Kidney (tissue), 14 donors: Measurements from ENCODE around the gene MTMR4. TPM values are rescaled to one million over a fixed set of nuclear protein-coding genes. Genes with fewer than 3 reads are reported as not detected.
A peak's percentile ranks its signal among the peaks of the same experiment; 100 is the strongest.
"Not testable (repeated sequence)": the region's sequence is repeated elsewhere in the genome, so short reads cannot be mapped to it uniquely, and the experiment has no call there.

Source experiments
- DNase-seq, 5 donors: peaks; one replicate each; pipeline ENCODE4 v3.0.0-alpha.2; 2013 to 2020
- FAIRE-seq: peaks from 2 replicates; lab custom pipeline; 2012; peaks lifted over from hg19 to GRCh38; lab: Jason Lieb, UNC
- H3K27ac ChIP-seq, 2 donors: one replicate each; pipeline ENCODE4 v1.7.0; 2013; ENCODE audit warnings: low read depth in 2 of 2, low read length in 2 of 2, inconsistent platforms in 1 of 2
- H3K27me3 ChIP-seq: one replicate; pipeline ENCODE4 v1.7.1; 2013; ENCODE audit warnings: low read length, inconsistent platforms; ENCODE audit not compliant: control insufficient read depth, insufficient read depth
- H3K36me3 ChIP-seq, 3 donors: one replicate each; pipeline versions ENCODE4 v1.7.0 to v1.7.1; 2013; ENCODE audit warnings: low read length in 3 of 3, control low read depth in 1 of 3, inconsistent platforms in 1 of 3; ENCODE audit not compliant: insufficient read depth in 3 of 3, control insufficient read depth in 2 of 3
- H3K4me1 ChIP-seq, 3 donors: one replicate each; pipeline versions ENCODE4 v1.7.0 to v1.7.1; 2013; ENCODE audit warnings: low read length in 3 of 3, inconsistent platforms in 1 of 3, low read depth in 1 of 3; ENCODE audit not compliant: control insufficient read depth in 2 of 3, insufficient read depth in 2 of 3
- H3K4me3 ChIP-seq, 3 donors: one replicate each; pipeline versions ENCODE4 v1.7.0 to v1.8.1; 2013; ENCODE audit warnings: low read length in 3 of 3, control low read depth in 1 of 3, inconsistent platforms in 1 of 3
- H3K9ac ChIP-seq, 3 donors: one replicate each; pipeline versions ENCODE4 v1.7.0 to v1.7.1; 2013; ENCODE audit warnings: low read length in 3 of 3, control low read depth in 1 of 3, inconsistent platforms in 1 of 3
- H3K9me3 ChIP-seq, 3 donors: one replicate each; pipeline versions ENCODE4 v1.7.0 to v1.7.1; 2013; ENCODE audit warnings: low read length in 3 of 3, control low read depth in 1 of 3, inconsistent platforms in 1 of 3; ENCODE audit not compliant: control insufficient read depth in 2 of 3, insufficient read depth in 1 of 3
- CTCF ChIP-seq: IDR thresholded peaks from 3 replicates; pipeline ENCODE4 v1.5.1; 2012; ENCODE audit warnings: mild to moderate bottlenecking, moderate library complexity, borderline replicate concordance; ENCODE audit not compliant: insufficient read depth; ENCODE audit errors: extremely low read depth
- intact Hi-C: fragments of 100-400 bp; cut with DNase I; formaldehyde crosslinking; loops from one replicate; pipeline ENCODE4 v1.11.1; 2022
- polyA plus RNA-seq: library from polyadenylated mRNA; stranded (reverse); fragments of 350-450 nt; fragmentation: Illumina TruSeq; extraction: RNeasy Lipid Tissue Mini Kit (QIAGEN cat#74804); gene quantifications from one replicate; pipeline ENCODE4 v1.2.3, GENCODE V29; 2014; ENCODE audit warnings: low read depth, low replicate concordance; ENCODE audit not compliant: insufficient read depth
- total RNA-seq: library from RNA; stranded (reverse); fragmentation: NEBNext Ultra II Directional; extraction: Animal tissue kit (Norgen Biotek cat#: 25700); gene quantifications from one replicate; pipeline ENCODE4 v1.2.1, GENCODE V29; 2021
- donor health status: control.
- donor health status: control.
- donor health status: control.
- donor health status: control.
- donor health status: control.
- donor health status: DM: yes; HTN: yes; CAD: no.
- donor health status: Normal renal cell carcinoma (clear cell type).

MTMR4 gene
- total and polyA plus RNA-seq, 2 donors from 2014 or later, result 13.3 to 42.9 TPM

- DNase-seq, result no peak
- TF ChIP-seq CTCF, result no peak
- Histone ChIP-seq H3K9ac (no peak overlapping the region), H3K27ac (no peak overlapping the region), H3K27me3 (no peaks in the 10 kb centered on the region), H3K4me3 (no peak overlapping the region), H3K36me3 (peaks cover 16 to 39% (median 35%) of the 10 kb centered on the region in 3 donors), H3K4me1 (no peaks in the 10 kb centered on the region), H3K9me3 (no peaks in the 10 kb centered on the region)
- no peak for FAIRE-seq
- intact Hi-C loops, result no loop called here
Measured at GRCh38 chr17:58488428-58488890, 26.0 kb downstream of the MTMR4 start.

GRCh38 chr17:58487589-58488427, 26.6 kb downstream of the MTMR4 start, which contains the start of gene HSF5:
Gene HSF5, minus strand, starts transcription at chr17:58488408. Its CDS starts 134 bp downstream, at chr17:58488274.
- no peak within 1 kb of the TSS for H3K27ac ChIP-seq
- FAIRE-seq (no peak), DNase-seq (peak; percentile 64 to 84 (median 71))
- H3K27me3 ChIP-seq, result no peaks in the 10 kb centered on the region
- H3K4me3 ChIP-seq, result no peak within 1 kb of the TSS
- H3K4me1 ChIP-seq, result no peaks in the 10 kb centered on the region
- H3K36me3 ChIP-seq, result peaks cover 14 to 32% (median 30%) of the 10 kb centered on the region in 3 donors
- H3K9me3 ChIP-seq, result no peaks in the 10 kb centered on the region
- no peak within 1 kb of the TSS for H3K9ac ChIP-seq
- TF ChIP-seq CTCF, result no peak
- intact Hi-C loops, result no loop called here

DNA sequence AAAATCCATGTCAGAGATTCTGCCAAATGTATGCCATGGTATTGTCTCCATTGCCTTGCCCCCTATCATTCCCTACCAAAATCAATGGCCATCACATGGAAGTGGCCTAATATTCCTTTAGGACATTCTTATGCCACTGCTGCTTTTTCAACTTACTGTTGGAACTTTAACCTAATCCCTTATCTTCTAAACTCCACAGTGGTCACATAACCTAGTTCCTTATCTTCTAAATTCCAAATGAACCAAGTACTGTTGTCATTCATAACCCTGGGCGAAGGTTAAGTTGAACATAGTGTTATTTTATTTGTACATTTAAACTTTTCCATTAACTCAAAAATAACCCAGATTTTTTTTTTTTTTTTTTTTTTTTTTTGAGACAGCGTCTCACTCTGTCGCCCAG, 29.8 kb downstream of the MTMR4 start:
- Histone ChIP-seq H3K36me3 (peaks cover 0 to 9% (median 8%) of the 10 kb centered on the region in 3 donors), H3K4me1 (no peaks in the 10 kb centered on the region), H3K27ac (no peak overlapping the region), H3K27me3 (no peaks in the 10 kb centered on the region), H3K9me3 (no peaks in the 10 kb centered on the region), H3K9ac (no peak overlapping the region), H3K4me3 (no peak overlapping the region)
- no peak for TF ChIP-seq CTCF
- FAIRE-seq, result no peak
- DNase-seq, result no peak
- intact Hi-C loops, result no loop called here

DNA sequence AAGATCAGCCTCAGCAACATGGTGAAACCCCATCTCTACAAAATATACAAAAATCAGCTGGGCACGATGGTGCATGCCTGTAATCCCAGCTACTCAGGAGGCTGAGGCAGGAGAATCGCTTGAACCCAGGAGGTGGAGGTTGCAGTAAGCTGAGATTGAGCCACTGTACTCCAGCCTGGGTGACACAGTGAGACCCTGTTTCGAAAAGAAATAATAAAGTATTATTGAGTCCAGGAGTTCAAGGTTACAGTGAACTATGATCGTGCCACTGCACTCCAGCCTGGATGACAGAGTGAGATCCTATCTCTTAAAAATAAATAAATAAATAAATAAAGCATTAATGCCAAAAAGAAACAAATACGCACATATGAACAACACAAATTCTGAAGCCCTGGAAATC, 32.6 kb downstream of the MTMR4 start:
- H3K4me1 ChIP-seq, H3K9ac ChIP-seq, H3K36me3 ChIP-seq, intact Hi-C loops, DNase-seq, H3K9me3 ChIP-seq, FAIRE-seq, H3K4me3 ChIP-seq, H3K27me3 ChIP-seq, H3K27ac ChIP-seq: not testable (repeated sequence)
